OCI-LY7 (cell line): ENCODE data around the gene FOXP3. TPM values are rescaled to one million over a fixed set of nuclear protein-coding genes. Genes with fewer than 3 reads are reported as not detected.

ENCODE experiments used
- BruUV-seq: library from RNA; stranded (reverse); fragments of 400-500 nt; replicated peaks from 2 replicates; lab custom pipeline; 2021; lab: Mats Ljungman, UMichigan
- CTCF ChIA-PET: fragments of 300-600 bp; sonication (Branson Sonifier 250); formaldehyde crosslinking; loops from one replicate; lab custom pipeline; 2022; ENCODE audit warnings: antibody characterized with exemption; ENCODE audit not compliant: unreplicated experiment; lab: Charles Lee
- POLR2A ChIA-PET: fragments of 300-600 bp; sonication (Branson Sonifier 250); formaldehyde crosslinking; loops from one replicate; lab custom pipeline; 2022; ENCODE audit warnings: antibody characterized with exemption; lab: Charles Lee
- DNase-seq: peaks from one replicate; pipeline ENCODE4 v3.0.0-alpha.2; 2015; ENCODE audit warnings: low spot score
- H2AFZ ChIP-seq: fragments of 200-600 bp; sonication (generic), shearing (Covaris generic); 2 replicates; pipeline ENCODE4 v1.6.1; 2014; ENCODE audit warnings: mild to moderate bottlenecking, antibody characterized with exemption, low read length, moderate library complexity
- H3K27ac ChIP-seq: fragments of 200-600 bp; sonication (generic); 2 replicates; pipeline ENCODE4 v1.5.1; 2014; ENCODE audit warnings: mixed run types, low read depth, mild to moderate bottlenecking, moderate library complexity, low read length, inconsistent platforms; ENCODE audit not compliant: poor library complexity, severe bottlenecking
- H3K36me3 ChIP-seq: fragments of 200-600 bp; sonication (generic); 2 replicates; pipeline ENCODE4 v1.6.1; 2014; ENCODE audit warnings: mild to moderate bottlenecking, antibody characterized with exemption, low read length, moderate library complexity, mixed read lengths; ENCODE audit not compliant: insufficient read depth
- H3K4me1 ChIP-seq: fragments of 200-600 bp; sonication (generic); 2 replicates; pipeline ENCODE4 v1.5.1; 2014; ENCODE audit warnings: mild to moderate bottlenecking, low read length; ENCODE audit not compliant: insufficient read depth, poor library complexity, severe bottlenecking
- H3K4me2 ChIP-seq: fragments of 200-600 bp; sonication (generic); 2 replicates; pipeline ENCODE4 v1.6.1; 2014; ENCODE audit warnings: mild to moderate bottlenecking, low read length
- H3K4me3 ChIP-seq: fragments of 200-600 bp; sonication (generic); 2 replicates; pipeline ENCODE4 v1.5.1; 2014; ENCODE audit warnings: mild to moderate bottlenecking, low read depth, low read length; ENCODE audit not compliant: poor library complexity, severe bottlenecking
- H3K79me2 ChIP-seq: fragments of 200-600 bp; sonication (generic); 2 replicates; pipeline ENCODE4 v1.6.1; 2016; ENCODE audit warnings: low read depth, mild to moderate bottlenecking, low read length, moderate library complexity, mixed read lengths; ENCODE audit not compliant: insufficient read depth
- H3K9me2 ChIP-seq: fragments of 200-600 bp; sonication (generic); 2 replicates; pipeline ENCODE4 v1.6.1; 2016; ENCODE audit warnings: mild to moderate bottlenecking, low read length, mixed read lengths; ENCODE audit not compliant: insufficient read depth
- H3K9me3 ChIP-seq: fragments of 200-600 bp; sonication (generic); 2 replicates; pipeline ENCODE4 v1.6.1; 2014; ENCODE audit warnings: mild to moderate bottlenecking, mixed run types, low read length, mixed read lengths
- H4K20me1 ChIP-seq: fragments of 200-600 bp; sonication (generic); 2 replicates; pipeline ENCODE4 v1.6.1; 2014; ENCODE audit warnings: mild to moderate bottlenecking, antibody characterized with exemption, low read length, moderate library complexity, mixed read lengths; ENCODE audit not compliant: insufficient read depth
- EZH2phosphoT487 ChIP-seq: fragments of 200-600 bp; sonication (generic); IDR thresholded peaks from 2 replicates; pipeline ENCODE4 v1.6.1; 2018; ENCODE audit warnings: low read depth, borderline replicate concordance, mild to moderate bottlenecking, mixed run types, antibody characterized with exemption, low read length, moderate library complexity, mixed read lengths
- intact Hi-C: fragments of 100-400 bp; cut with micrococcal nuclease; formaldehyde crosslinking; loops from one replicate; pipeline ENCODE4 v1.10.0; 2022; ENCODE audit not compliant: unreplicated experiment
- total RNA-seq, 2 experiments: library from RNA; depleted of rRNA in 1 of 2; stranded (reverse); fragments of >200 nt in 1 of 2; shearing (Covaris generic) in 1 of 2; gene quantifications; 2 replicates each; pipeline ENCODE4 v1.2.3, GENCODE V29; 2014 to 2022
- TF ChIP-seq, protein P1 (sequence below): fragments of 200-600 bp; sonication (generic); conservative IDR thresholded peaks from 2 replicates; pipeline ENCODE4 v1.5.1; 2014; ENCODE audit warnings: mild to moderate bottlenecking, antibody characterized with exemption, low read length, moderate library complexity, mixed read lengths

FOXP3 gene
- total RNA-seq, 2 experiments from 2014 or later: 0.06 to 0.57 TPM

DNA sequence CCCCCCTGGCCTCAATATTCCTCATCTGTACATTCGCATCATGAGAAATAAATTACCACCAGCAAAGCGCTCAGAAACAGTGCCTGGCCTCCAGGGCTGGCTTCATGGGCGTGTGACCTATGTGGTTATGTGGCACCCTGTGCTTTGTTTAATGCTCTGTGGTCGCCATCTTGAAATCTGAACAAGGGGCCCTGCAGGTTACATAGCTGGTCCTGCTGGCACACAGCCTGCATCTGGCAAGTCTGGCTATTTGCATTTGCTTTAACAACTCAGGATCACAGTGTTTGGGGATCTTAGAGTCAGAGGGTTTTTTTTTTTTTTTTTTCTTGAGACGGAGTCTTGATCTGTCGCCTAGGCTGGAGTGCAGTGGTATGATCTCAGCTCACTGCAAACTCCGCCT is 9.9 kb downstream of the FOXP3 start:
- H3K4me1 ChIP-seq: peaks cover 7% of the 10 kb centered on the region
- no peak for TF ChIP-seq EZH2phosphoT487
- TF ChIP-seq, protein P1, sequence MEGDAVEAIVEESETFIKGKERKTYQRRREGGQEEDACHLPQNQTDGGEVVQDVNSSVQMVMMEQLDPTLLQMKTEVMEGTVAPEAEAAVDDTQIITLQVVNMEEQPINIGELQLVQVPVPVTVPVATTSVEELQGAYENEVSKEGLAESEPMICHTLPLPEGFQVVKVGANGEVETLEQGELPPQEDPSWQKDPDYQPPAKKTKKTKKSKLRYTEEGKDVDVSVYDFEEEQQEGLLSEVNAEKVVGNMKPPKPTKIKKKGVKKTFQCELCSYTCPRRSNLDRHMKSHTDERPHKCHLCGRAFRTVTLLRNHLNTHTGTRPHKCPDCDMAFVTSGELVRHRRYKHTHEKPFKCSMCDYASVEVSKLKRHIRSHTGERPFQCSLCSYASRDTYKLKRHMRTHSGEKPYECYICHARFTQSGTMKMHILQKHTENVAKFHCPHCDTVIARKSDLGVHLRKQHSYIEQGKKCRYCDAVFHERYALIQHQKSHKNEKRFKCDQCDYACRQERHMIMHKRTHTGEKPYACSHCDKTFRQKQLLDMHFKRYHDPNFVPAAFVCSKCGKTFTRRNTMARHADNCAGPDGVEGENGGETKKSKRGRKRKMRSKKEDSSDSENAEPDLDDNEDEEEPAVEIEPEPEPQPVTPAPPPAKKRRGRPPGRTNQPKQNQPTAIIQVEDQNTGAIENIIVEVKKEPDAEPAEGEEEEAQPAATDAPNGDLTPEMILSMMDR: no peak
- no peaks in the 10 kb centered on the region for H3K9me2 ChIP-seq
- ChIA-PET POLR2A (no interaction called here), CTCF (no interaction called here)
- no peaks in the 10 kb centered on the region for H3K9me3 ChIP-seq
- H2AFZ ChIP-seq: no peak overlapping the region
- H3K36me3 ChIP-seq: no peaks in the 10 kb centered on the region
- no peaks in the 10 kb centered on the region for H3K79me2 ChIP-seq
- no peak overlapping the region for H3K4me3 ChIP-seq
- intact Hi-C loops: no loop called here
- no peak for DNase-seq
- H3K27ac ChIP-seq: no peak overlapping the region
- BruUV-seq: no TSS peak
- H4K20me1 ChIP-seq: no peaks in the 10 kb centered on the region
- H3K4me2 ChIP-seq: no peak overlapping the region

DNA sequence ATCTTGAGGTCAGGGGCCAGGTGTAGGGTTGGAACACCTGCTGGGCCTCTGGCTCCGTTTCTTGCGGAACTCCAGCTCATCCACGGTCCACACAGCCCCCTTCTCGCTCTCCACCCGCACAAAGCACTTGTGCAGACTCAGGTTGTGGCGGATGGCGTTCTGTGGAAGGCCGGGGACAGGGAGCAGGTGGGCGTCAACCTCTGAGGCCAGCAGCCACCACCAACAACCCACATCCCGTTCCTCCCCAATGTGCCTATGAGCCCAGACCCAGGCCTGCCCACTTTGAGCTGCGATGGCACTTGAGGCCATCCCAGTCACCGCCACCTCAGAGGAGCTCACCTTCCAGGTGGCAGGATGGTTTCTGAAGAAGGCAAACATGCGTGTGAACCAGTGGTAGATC is 13.2 kb downstream of the FOXP3 start:
- TF ChIP-seq, protein P1: no peak
- no peak for TF ChIP-seq EZH2phosphoT487

DNA sequence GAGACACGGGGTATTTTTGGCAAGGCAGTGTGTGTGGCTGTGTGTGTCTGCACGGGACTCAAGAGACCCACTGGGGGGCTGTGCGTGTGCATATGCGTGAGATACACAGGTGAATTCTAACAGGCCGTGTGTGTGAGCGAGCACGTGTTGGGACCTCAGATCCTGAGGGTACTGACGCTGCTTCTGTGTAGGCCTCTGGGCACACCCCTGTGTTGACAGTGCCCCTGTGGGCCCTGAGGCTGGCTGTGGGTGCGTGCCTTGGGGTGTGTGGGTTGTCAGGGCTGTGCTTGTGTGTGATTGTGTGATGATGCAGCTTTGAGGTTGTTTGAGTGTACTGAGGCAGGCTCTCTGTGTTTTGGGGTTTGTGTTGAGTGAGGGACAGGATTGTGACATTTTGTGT is 13.9 kb downstream of the FOXP3 start:
- no TSS peak for BruUV-seq
- Histone ChIP-seq H3K4me2 (no peak overlapping the region), H3K4me3 (no peak overlapping the region), H3K27ac (no peak overlapping the region), H3K36me3 (no peaks in the 10 kb centered on the region), H3K4me1 (no peaks in the 10 kb centered on the region), H4K20me1 (no peaks in the 10 kb centered on the region), H2AFZ (no peak overlapping the region), H3K9me2 (no peaks in the 10 kb centered on the region), H3K79me2 (no peaks in the 10 kb centered on the region), H3K9me3 (no peaks in the 10 kb centered on the region)
- intact Hi-C loops: no loop called here
- no peak for DNase-seq
- POLR2A ChIA-PET: no interaction called here
- CTCF ChIA-PET: no interaction called here
- no peak for TF ChIP-seq EZH2phosphoT487
- TF ChIP-seq, protein P1: no peak

More for the DNA sequence above, 13.2 kb downstream of the FOXP3 start:
- H3K4me2 ChIP-seq: no peak overlapping the region
- no peak overlapping the region for H3K4me3 ChIP-seq
- H3K27ac ChIP-seq: no peak overlapping the region
- no peaks in the 10 kb centered on the region for H3K79me2 ChIP-seq
- H3K4me1 ChIP-seq: no peaks in the 10 kb centered on the region
- H3K9me3 ChIP-seq: no peaks in the 10 kb centered on the region
- intact Hi-C loops: no loop called here
- ChIA-PET CTCF (no interaction called here), POLR2A (no interaction called here)
- no TSS peak for BruUV-seq
- H3K36me3 ChIP-seq: no peaks in the 10 kb centered on the region
- no peak overlapping the region for H2AFZ ChIP-seq
- no peak for DNase-seq
- H3K9me2 ChIP-seq: no peaks in the 10 kb centered on the region
- no peaks in the 10 kb centered on the region for H4K20me1 ChIP-seq
